ENCODE results near the gene FBXO47. TPM values are rescaled to one million over a fixed set of nuclear protein-coding genes. Genes with fewer than 3 reads are reported as not detected.
"Not testable (repeated sequence)": the region's sequence is repeated elsewhere in the genome, so short reads cannot be mapped to it uniquely, and the experiment has no call there.

Gene FBXO47
- total and polyA plus RNA-seq, 11 donors, result 0.11 TPM; not detected in 10

DNA sequence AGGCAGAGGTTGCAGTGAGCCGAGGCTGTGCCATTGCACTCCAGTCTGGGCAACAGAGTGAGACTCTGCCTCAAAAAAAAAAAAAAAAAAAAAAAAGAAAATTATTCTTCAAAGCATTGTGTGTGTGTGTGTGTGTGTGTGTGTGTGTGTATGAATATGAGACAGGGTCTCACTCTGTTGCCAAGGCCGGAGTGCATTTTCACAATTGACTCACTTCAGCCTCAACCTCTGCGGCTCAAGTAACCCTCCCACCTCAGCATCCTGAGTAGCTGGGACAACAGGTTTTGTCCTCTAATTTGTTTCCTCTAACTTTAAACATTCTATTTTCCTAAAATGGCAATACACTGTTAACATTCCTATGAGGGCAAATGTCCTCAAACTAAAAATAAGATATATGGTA lies 7.7 kb downstream of the FBXO47 start:
- Histone ChIP-seq H3K36me3 (no peaks in the 10 kb centered on the region), H3K27me3 (no peaks in the 10 kb centered on the region), H3K4me3 (no peak overlapping the region), H3K9me3 (no peaks in the 10 kb centered on the region), H3K27ac (no peak overlapping the region), H3K4me1 (no peaks in the 10 kb centered on the region)
- TF ChIP-seq, protein P1, sequence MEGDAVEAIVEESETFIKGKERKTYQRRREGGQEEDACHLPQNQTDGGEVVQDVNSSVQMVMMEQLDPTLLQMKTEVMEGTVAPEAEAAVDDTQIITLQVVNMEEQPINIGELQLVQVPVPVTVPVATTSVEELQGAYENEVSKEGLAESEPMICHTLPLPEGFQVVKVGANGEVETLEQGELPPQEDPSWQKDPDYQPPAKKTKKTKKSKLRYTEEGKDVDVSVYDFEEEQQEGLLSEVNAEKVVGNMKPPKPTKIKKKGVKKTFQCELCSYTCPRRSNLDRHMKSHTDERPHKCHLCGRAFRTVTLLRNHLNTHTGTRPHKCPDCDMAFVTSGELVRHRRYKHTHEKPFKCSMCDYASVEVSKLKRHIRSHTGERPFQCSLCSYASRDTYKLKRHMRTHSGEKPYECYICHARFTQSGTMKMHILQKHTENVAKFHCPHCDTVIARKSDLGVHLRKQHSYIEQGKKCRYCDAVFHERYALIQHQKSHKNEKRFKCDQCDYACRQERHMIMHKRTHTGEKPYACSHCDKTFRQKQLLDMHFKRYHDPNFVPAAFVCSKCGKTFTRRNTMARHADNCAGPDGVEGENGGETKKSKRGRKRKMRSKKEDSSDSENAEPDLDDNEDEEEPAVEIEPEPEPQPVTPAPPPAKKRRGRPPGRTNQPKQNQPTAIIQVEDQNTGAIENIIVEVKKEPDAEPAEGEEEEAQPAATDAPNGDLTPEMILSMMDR (IDR thresholded peaks at IDR 0.05), result no peak
- no peak for TF ChIP-seq POLR2A (IDR thresholded peaks at IDR 0.05)
- DNase-seq, result no peak
- intact Hi-C loops (cut with DNase I), result no loop called here
- no peak for ATAC-seq
- WGBS, 4 donors, result 82 to 93% (median 87%) methylated on average over 3 of the region's 3 CpGs

DNA sequence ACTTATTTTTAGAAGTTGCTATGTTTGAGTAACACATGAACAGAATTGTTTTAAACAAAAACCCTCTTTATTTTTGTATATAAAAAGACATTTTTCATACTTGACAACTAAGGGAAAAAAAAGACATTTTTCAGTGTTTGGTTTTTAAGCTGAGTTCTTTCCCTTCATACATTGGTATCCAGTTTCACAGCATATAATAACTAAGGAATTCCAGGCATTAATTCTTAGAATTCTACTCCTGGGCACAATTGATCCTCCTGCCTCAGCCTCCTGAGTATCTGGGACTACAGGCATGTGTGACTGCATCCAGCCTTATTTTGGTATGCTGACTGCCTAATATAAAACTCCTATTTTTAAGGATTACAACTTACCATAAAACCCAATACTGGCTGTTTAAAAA lies 8.4 kb downstream of the FBXO47 start:
- H3K4me3 ChIP-seq, result no peak overlapping the region
- no peak overlapping the region for H3K27ac ChIP-seq
- TF ChIP-seq, protein P1 (IDR thresholded peaks at IDR 0.05), result no peak
- no peaks in the 10 kb centered on the region for H3K4me1 ChIP-seq
- no peaks in the 10 kb centered on the region for H3K9me3 ChIP-seq
- intact Hi-C loops (cut with DNase I), result no loop called here
- ATAC-seq, result no peak
- no peaks in the 10 kb centered on the region for H3K27me3 ChIP-seq
- H3K36me3 ChIP-seq, result no peaks in the 10 kb centered on the region
- no peak for DNase-seq

DNA sequence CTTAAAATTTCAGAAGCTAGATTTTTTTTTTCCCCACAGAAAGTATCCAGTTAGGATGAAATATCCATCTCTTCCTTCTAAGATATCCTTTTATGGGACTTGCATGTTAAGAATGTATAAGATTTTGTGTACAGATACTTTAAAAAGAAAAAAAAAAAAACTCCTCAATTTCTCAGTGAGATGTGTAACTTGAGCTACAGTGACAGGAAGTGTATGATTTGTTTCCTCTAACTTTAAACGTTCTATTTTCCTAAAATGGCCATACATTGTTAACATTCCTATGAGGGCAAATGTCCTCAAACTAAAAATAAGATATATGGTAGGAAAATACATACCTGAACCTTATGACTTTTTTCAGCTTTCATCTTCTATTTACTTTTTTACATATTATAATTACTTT lies 8.9 kb downstream of the FBXO47 start:
- no peak for DNase-seq
- no peak for TF ChIP-seq POLR2A (IDR thresholded peaks at IDR 0.05)
- TF ChIP-seq, protein P1 (IDR thresholded peaks at IDR 0.05), result no peak

DNA sequence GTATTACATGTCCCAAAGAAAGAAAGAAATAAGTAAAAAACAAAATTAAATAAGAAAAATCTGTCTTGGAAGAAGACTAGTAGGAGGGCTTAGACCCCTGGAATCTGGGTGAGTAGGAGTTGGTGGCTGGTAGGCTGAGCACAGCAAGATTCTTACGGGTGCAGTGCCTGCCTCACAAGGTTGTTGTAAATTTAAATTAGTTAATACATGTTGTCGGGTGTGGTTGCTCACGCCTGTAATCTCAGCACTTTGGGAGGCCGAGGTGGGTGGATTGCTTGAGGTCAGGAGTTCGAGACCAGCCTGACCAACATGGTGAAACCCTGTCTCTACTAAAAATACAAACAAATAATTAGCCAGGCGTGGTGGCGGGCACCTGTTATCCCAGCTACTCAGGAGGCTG lies 13.4 kb downstream of the FBXO47 start:
- H3K4me3 ChIP-seq, DNase-seq: not testable (repeated sequence)

More for the DNA sequence above, 8.9 kb downstream of the FBXO47 start:
- no peak overlapping the region for H3K27ac ChIP-seq
- intact Hi-C loops (cut with DNase I), result no loop called here
- no peak overlapping the region for H3K4me3 ChIP-seq
- H3K27me3 ChIP-seq, result no peaks in the 10 kb centered on the region
- no peaks in the 10 kb centered on the region for H3K9me3 ChIP-seq
- no peaks in the 10 kb centered on the region for H3K4me1 ChIP-seq
- no peaks in the 10 kb centered on the region for H3K36me3 ChIP-seq
- ATAC-seq, result no peak
- 3 to 17% (median 6%) methylated on average over 1 of the region's 1 CpG for WGBS, 4 donors

DNA sequence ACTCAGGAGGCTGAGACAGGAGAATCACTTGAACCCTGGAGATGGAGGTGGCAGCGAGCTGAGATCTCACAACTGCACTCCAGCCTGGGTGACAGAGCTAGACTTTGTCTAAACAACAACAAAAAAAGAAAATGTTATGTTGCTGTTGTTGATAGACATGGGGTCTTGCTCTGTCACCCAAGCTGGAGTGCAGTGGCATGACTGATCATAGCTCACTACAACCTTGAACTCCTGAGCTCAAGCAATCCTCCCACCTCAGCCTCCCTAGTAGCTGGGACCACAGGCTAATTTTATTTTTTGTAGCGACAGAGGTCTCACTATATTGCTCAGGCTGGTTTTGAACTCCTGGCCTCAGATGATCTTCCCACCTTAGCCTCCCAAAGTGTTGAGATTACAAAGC lies 20.0 kb downstream of the FBXO47 start:
- H3K27ac ChIP-seq, result no peak overlapping the region
- intact Hi-C loops (cut with DNase I), result no loop called here
- WGBS, 4 donors, result 76 to 96% (median 91%) methylated on average over 2 of the region's 2 CpGs
- ATAC-seq (no peak), DNase-seq (no peak)
- H3K4me1 ChIP-seq, result peaks cover 0 to 7% (median 0%) of the 10 kb centered on the region in 12 donors
- H3K4me3 ChIP-seq, result no peak overlapping the region
- TF ChIP-seq POLR2A (IDR thresholded peaks at IDR 0.05), result no peak
- TF ChIP-seq, protein P1 (IDR thresholded peaks at IDR 0.05), result no peak
- H3K9me3 ChIP-seq, result no peaks in the 10 kb centered on the region
- H3K27me3 ChIP-seq, result no peaks in the 10 kb centered on the region
- no peaks in the 10 kb centered on the region for H3K36me3 ChIP-seq

More for the DNA sequence above, 13.4 kb downstream of the FBXO47 start:
- H3K36me3 ChIP-seq; H3K27me3 ChIP-seq; ATAC-seq; H3K9me3 ChIP-seq; intact Hi-C loops (cut with DNase I); H3K4me1 ChIP-seq; H3K27ac ChIP-seq: not testable (repeated sequence)
- 87 to 93% (median 91%) methylated on average over 7 of the region's 7 CpGs for WGBS, 4 donors
